NT2/D1 (cell line): ENCODE results near the gene CHEK2.

Source experiments
- YY1 ChIP-seq: IDR thresholded peaks from 2 replicates; pipeline ENCODE4 v1.6.1; 2011; ENCODE audit not compliant: insufficient read length, insufficient read depth
- ZNF274 ChIP-seq: IDR thresholded peaks from 2 replicates; pipeline ENCODE4 v1.6.1; 2011; ENCODE audit warnings: mild to moderate bottlenecking, low read depth, low read length

DNA sequence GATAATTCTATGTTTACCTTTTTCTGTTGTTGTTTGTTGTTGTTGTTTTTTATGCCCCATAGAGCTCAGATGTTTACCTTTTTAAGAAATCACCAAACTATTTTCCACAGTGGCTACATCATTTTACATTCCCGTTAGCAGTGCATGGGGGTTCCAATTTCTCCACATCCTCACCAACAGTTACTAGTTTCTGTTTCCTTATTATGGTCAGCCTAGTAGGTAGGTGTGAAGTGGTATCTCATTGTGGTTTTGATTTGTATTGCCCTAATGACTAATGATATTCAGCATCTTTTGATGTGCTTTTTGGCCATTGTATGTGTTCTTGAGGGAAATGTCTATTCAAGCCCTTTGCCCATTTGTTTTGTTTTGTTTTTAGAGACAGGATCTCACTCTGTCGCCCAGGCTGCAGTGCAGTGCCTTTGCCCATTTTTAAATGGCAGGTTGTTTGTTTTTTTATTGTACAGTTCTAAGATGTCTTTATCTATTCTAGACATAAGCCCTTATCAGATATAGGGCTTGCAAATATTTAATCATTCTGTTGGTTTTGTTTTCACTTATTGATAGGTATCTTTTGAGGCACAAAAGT, 27.5 kb downstream of the CHEK2 start:
- TF ChIP-seq ZNF274 = no peak
- no peak for TF ChIP-seq YY1
